IPS DF 4.7 (cell line): ENCODE results near the gene ARFGEF2.
"Not testable (repeated sequence)": the region's sequence is repeated elsewhere in the genome, so short reads cannot be mapped to it uniquely, and the experiment has no call there.

Experiments
- DNase-seq: peaks from one replicate; pipeline ENCODE4 v3.0.0-alpha.2; 2013; ENCODE audit warnings: low spot score; ENCODE audit errors: extremely low read depth

ARFGEF2 gene

GRCh38 chr20:48951646-48952045 is 30.1 kb downstream of the ARFGEF2 start:
- no peak for DNase-seq

DNA sequence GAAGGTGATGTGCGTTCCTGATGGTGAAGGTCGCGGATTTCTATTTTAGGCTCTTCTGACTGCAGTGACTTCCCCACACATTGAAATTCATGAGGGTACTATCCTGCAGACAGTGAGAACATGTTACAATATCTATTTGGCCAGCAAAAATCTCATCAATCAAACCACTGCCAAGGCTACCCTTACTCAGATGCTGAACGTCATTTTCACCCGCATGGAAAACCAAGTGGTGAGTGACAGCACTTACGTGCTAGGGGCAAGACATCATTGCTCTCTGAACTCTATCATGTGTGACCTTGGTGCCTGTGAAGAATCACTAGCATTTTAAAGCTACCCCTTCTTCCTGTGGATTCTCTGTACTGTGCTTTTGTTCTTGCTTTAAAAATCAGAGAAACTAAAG is 31.1 kb downstream of the ARFGEF2 start:
- no peak for DNase-seq

DNA sequence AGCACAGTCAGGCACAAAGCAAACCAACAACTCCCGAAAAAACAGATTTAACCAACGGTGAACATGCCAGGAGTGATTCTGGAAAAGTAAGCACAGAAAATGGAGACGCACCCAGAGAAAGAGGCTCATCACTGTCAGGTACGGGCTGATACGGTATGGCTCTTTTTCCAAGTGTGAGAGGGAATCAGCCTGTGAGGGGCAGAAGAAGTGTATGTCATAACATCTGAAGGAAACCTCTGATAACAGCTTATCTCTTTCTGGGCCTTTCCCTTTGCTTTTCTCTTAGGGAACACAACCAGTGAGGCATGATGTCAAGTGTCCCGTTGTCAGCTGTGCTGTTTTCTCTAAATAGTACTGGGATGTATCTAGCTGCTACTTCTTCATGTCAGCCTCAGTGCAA is 32.1 kb downstream of the ARFGEF2 start:
- DNase-seq = no peak

DNA sequence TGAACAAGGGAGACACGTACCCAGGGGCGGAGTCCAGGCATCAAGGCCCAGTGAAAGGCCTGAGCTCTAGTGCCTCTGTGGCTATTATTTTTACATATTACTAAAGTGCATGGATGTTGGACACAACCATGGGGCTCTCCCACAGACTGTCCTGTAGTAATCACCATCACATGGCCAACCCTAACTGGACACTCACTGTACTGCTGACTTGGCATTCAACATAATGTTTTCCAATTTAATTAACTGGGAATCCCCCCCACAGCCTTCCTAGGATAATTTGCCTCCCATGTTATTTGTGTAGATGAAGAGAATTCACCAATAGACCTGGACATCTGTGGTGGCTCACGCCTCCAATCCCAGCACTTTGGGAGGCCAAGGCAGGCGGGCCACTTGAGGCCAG is 34.5 kb downstream of the ARFGEF2 start:
- no peak for DNase-seq

DNA sequence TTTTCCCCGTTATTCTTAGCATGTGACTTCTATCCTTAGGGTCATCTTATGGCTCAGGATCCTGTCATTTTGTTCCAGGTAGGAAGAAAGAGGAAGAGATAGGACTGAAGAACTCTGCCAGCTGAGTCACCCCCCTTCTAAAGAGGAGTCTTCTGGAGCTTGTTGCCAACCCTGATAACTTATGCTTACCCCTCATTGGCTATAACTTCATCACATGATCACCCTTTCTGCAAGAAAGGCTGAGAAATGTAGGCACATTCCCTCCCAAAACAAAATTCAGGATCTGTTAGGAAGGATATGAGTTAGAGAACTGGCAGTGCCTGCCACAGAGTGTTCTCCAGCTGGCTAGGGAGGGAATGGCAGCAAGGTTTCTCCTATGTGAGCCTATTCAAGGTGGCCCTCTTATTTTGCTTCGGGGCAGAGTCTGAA is 35.6 kb downstream of the ARFGEF2 start:
- no peak for DNase-seq

DNA sequence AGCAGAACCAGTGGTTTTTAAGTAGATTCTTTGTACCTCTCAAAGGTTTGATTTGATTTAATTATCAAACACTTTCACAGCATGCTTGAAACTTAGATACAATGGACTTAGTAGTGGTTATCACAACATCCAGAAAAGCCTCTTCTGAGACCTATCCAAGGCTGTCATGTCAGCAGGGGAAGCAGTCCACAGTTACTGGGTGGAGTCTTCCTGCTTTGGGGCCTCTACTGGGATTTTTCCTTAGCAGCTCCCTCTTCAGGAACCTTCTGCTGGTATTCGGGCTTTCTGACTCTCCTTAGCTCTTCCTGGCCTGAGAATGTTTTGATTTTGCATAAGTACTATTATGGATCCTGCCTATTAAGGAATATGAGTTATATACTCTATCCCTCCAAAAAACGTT is 36.0 kb downstream of the ARFGEF2 start:
- no peak for DNase-seq

GRCh38 chr20:48958743-48959142 is 37.2 kb downstream of the ARFGEF2 start:
- DNase-seq = no peak

DNA sequence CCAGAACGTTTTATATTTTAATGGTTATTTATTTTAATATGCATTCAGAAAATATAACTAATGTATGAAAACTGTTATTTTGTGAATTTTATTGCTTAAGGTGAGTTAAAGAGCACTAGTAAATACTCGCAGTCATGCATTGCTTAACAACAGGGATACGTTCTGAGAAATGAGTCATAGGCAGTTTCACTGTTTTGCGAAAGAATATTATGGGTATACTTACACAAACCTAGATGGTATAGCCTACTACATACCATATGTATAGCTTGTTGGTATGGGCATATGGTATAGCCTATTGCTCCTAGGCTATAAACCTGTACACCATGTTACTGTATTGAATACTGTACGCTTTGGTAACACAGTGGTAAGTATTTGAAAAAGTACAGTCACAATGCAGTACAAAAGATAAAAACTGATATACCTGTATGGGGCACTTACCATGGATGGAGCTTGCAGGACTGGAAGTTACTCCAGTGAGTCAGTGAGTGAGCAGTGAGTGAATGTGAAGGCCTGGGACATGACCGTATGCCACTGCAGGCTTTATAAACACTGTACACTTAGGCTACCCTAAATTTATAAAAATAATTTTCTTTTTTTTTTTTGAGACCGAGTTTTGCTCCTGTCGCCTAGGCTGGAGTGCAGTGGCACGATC is 38.5 kb downstream of the ARFGEF2 start:
- no peak for DNase-seq

GRCh38 chr20:48962421-48962820 is 40.9 kb downstream of the ARFGEF2 start:
- DNase-seq = no peak

- DNase-seq = no peak
These were observed 41.7 kb downstream of the ARFGEF2 start for GRCh38 chr20:48962976-48963771.

DNA sequence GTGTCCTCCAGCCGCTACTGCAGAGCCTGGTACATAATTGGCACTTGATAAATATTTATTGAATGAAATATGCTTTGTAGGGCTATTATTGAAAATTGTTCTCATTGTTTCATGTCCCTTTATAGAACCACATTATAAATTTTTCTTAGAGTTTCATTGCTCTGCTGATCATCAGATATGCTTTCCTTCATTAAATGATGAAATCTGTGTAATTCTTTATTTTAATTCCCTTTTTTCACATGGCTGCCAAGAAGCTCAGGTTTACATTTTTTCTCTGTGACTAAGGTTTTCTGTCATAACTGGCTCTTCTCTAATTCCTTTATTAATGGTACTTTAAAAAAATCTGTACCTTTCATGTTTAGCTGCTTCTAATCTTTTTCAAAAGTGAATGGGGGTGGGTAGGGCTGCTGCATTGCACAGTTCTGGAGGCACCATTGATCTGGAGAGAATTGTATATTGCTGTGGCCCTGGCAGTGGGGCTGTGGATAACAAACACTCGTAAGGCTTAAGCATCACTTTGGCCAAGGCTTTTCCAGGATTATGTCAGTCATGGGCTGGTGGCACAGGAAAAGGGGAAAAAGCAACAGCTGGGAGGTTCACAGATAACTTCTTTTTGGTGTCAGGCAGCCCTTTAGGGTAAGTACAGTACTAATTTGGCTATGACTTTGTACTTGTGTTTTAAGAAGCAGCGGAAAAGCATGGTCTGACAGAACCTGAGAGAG is 43.8 kb downstream of the ARFGEF2 start:
- DNase-seq = no peak

DNA sequence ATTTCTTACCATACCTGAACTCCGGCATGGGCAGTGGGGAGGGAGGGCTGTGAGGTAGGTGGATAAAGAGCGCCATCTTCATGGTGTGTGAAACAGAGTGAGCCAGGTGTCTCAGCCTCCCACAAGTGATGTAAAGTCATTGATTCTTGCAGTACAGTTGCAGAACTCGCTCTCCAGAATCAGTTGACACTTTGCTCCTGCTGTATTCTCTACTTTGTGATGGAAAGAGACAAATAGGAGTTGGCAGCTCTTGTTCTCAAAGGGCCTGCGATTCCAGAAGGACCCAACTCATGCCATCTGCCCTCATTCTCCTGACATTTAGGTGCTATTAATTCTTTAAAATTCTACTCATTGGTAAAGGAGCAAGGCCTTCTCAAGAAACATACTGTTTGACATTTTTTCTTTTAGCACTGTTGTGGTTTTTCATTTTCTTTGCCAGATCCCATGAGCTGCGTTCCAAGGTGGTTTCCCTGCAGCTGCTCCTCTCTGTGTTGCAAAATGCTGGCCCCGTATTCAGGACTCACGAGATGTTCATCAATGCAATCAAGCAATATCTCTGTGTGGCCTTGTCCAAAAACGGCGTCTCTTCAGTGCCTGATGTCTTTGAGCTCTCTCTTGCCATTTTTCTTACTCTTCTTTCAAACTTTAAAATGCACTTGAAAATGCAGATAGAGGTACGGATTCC is 49.3 kb downstream of the ARFGEF2 start:
- no peak for DNase-seq

DNA sequence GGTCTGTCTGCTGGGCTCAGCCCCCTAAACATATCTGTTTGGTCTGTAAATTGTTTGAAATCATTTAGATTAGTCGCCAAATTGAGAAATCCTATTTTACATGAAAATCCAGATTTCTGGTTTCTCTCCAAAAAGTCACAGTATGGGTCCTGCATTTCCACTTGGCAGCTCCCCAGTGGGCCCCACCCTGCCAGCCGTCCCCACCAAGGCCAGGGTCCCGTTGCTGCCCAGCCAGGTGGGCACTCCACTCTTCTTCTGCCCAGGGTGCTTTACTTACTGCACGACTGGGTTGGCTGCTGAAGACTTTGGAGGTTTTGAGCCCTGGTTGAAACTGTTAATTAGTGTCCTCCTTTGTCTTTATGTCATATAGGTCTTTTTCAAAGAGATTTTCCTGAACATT is 50.4 kb downstream of the ARFGEF2 start:
- no peak for DNase-seq

DNA sequence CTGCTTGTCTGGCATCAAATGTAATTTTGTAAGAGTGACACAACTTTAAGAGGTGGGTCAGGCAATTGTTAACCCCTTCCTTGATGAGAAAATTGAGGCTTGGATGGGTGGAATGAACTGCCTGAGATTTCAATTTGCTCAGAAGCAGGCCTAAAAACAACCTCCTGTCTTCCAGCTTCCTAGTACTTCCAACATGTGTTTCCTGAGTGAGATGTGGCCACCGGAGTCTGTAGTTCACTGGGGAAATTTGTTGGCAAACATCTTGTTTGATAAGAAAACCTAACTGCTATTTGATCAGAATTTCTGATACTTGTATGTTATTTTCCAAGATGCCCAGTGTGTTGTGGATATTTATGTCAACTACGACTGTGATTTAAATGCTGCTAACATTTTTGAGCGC is 51.3 kb downstream of the ARFGEF2 start:
- no peak for DNase-seq

GRCh38 chr20:48975955-48976354 is 54.4 kb downstream of the ARFGEF2 start:
- DNase-seq = no peak

DNA sequence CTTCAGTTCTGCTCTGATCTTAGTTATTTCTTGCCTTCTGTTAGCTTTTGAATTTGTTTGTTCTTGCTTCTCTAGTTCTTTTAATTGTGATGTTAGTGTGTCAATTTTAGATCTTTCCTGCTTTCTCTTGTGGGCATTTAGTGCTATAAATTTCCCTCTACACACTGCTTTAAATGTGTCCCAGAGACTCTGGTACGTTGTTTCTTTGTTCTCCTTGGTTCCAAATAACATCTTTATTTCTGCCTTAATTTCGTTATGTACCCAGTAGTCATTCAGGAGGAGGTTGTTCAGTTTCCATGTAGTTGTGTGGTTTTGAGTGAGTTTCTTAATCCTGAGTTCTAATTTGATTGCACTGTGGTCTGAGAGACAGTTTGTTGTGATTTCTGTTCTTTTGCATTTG is 58.5 kb downstream of the ARFGEF2 start:
- not testable (repeated sequence) for DNase-seq

GRCh38 chr20:48983423-48984400 is 62.2 kb downstream of the ARFGEF2 start:
- no peak for DNase-seq

DNA sequence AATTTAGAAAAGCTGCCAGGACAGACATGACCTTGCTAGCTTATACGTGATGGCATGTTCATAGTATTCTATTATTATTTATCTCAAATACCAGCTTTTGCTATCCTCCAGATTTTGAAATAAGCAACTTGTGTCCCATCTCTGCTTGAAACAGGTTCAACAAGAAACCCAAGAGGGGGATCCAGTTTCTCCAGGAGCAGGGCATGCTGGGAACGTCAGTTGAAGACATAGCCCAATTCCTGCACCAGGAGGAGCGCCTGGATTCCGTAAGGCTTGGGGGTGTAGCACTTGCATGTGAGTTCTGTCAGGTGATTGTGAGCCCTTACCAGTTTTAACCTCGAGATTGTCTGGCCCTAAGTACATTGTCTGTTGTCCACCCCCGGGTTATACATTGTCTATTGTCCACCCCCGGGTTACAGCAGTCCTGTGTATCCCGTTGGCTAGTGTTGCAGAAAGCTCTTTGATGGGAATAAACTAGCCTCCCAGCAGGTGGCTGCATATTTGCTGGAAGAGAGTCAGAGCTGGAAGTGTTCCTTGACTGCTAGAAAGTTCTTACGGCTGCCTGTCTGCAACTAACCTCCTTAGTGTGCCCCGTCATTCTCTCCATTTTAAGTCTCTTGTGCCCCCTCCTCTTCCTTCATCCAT is 63.2 kb downstream of the ARFGEF2 start:
- DNase-seq = no peak

- no peak for DNase-seq
These were observed 65.4 kb downstream of the ARFGEF2 start for GRCh38 chr20:48986899-48987298.

DNA sequence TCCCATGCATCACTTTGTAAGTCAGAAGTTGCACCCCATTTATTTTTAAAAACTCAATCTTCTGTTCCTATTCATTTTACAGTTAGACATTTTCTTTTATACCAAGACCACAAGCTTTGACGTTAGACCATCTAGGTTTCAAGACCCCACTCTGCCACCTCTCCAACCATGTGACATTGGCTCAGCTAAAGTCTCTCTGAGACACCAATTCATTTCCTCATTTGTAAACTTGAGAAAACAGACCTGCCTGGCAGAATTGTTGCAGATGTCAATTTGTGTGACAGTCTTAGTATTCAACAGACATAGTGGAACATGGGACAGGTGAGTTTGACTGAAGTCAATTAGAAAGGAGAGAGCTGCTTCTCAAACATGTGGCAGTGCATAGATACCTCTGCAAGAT is 69.0 kb downstream of the ARFGEF2 start:
- no peak for DNase-seq
